GM18870 (cell line): ENCODE results near the gene PLPPR4.

Source experiments
- ATAC-seq: cut with Tn5 transposase; IDR thresholded peaks from one replicate; pipeline ENCODE4 v1.9.1; 2021; ENCODE audit warnings: moderate library complexity; ENCODE audit not compliant: unreplicated experiment

The PLPPR4 gene

DNA sequence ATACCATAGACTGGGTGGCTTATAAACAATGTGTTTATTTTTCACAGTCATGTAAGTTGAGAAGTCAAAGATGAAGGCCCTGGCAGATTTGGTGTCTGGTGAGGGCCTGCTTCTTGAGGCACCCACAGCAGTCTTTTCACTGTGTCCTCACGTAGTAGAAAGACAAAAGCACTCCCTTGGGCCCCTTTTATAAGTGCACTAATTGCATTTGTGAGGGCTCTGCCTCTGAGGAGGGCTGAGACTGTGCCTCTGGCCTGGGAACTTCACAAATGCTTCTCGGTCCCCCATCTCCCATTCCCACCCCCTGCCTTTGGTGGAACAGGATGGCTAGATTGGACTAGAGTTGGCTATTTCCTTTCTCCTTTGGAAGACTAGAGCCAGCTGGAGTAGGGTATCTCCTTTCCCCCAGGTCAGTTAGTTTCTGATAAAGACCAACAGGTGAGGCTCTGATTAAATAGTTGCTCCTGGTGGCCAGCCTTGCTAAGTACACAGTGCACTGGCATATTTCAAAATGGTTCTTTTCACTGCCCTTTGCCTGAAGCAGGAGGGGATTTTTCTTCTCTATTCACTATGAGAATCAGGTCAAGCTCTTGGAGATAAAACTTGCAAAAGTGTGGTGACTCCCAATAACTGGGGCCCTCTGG, 82.9 kb downstream of the PLPPR4 start:
- ATAC-seq, result no peak

DNA sequence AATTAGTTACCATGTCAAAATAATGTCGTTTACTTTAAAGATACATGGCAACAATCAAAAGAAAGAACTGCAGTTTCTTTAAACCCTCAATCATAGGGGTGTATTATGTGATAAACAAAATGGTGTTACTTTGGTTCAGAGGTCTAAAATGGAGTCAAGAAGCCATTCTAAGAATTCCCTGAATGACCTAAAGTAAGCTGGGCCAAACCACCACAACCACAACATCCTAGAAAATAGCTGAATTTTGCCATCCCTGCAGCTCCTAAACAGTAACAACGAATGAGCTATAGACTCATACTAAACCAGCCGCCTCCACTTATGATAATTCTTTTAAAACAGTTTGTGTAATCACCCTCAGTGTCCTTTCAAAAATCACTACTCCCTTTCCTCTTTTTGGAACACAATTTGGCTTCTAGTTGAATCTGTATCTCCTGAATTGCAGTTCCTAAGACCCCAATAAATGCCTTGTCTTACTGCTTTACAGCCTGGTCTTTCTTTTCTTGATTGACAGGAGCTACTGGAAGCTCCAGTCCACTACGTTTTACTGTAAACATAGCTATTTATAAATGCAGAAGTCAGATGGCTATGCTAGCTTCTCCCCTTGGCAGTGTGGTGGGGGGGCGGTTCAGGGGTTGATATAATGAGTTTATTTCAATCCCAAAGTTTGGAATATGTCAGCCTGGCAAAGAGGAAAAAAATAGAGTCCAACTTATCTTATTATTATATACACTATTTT, 84.3 kb downstream of the PLPPR4 start:
- no peak for ATAC-seq

DNA sequence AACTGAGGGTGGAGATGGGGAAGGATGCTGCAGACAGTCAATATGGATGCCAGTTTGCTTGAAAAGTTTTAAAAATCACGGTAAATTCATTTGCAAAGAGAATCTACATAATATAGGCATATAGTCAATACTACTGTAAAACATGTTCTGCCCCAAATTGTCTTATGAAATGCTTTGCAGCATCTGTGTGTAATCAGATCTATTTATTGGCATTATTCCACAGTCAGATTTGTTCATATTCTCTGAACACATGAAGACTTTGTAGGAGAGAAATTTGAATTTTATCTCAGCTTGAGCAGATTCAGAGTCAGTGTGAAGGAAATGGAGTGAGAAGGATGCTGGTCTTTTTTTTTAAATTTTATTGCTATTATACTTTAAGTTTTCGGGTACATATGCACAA, 88.5 kb downstream of the PLPPR4 start:
- no peak for ATAC-seq

DNA sequence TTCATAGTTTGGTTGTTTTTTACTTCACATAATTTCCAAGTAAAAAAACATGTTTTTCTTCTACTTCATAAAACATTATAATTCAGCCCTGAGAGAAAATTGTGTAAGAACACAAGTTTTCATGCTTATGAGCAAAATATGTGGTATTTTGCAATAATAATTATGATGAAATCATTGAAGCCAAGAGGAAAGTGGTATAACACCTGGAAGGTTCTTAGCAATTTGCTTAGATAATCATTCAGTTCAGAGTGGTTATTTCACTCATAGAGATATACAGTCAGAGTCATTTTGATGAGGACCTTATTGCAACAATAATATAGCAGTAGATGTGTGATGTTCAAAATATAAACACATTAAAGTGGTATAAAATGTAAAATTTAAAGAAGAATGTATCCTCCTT, 94.5 kb downstream of the PLPPR4 start:
- ATAC-seq, result no peak
